Upper lobe of left lung (tissue), 4 donors: Measurements from ENCODE around the gene ENDOV.

ENCODE experiments used
- CTCF ChIP-seq, 6 experiments: fragments of 450-650 bp in 4 of 6; fragments of 200-600 bp in 2 of 6; sonication (generic) in 2 of 6; IDR thresholded peaks; one replicate each; pipeline ENCODE4 v1.5.1; 2016 to 2019; ENCODE audit warnings: antibody characterized with exemption in 6 of 6
- EP300 ChIP-seq, 4 donors: sonication (generic); formaldehyde crosslinking; IDR thresholded peaks; one replicate each; pipeline ENCODE4 v1.5.1; 2017; ENCODE audit warnings: antibody characterized with exemption in 4 of 4, control low read depth in 2 of 4
- POLR2A ChIP-seq, 4 donors: fragments of 450-650 bp; IDR thresholded peaks; one replicate each; pipeline ENCODE4 v1.5.1; 2016 to 2017; ENCODE audit warnings: antibody characterized with exemption in 4 of 4, mild to moderate bottlenecking in 2 of 4
- POLR2AphosphoS5 ChIP-seq, 2 donors: sonication (generic); formaldehyde crosslinking; IDR thresholded peaks; one replicate each; pipeline ENCODE4 v1.5.1; 2017; ENCODE audit warnings: antibody characterized with exemption in 2 of 2

- TF ChIP-seq CTCF (IDR thresholded peaks at IDR 0.05) (no peak), EP300 (IDR thresholded peaks at IDR 0.05) (no peak), POLR2AphosphoS5 (IDR thresholded peaks at IDR 0.05) (no peak), POLR2A (IDR thresholded peaks at IDR 0.05) (no peak)
Measured at GRCh38 chr17:80445007-80445725, 30.2 kb downstream of the ENDOV start.
